IPS-18a (cell line): ENCODE measurements around the gene EIF4G2.
"Not testable (repeated sequence)": the region's sequence is repeated elsewhere in the genome, so short reads cannot be mapped to it uniquely, and the experiment has no call there.

Source experiments
- H3K27ac ChIP-seq: one replicate; pipeline ENCODE4 v1.5.1; 2013; ENCODE audit warnings: low read length
- H3K27me3 ChIP-seq: one replicate; pipeline ENCODE4 v1.6.1; 2013; ENCODE audit warnings: mild to moderate bottlenecking, low read length; ENCODE audit not compliant: control insufficient read depth, insufficient read depth
- H3K36me3 ChIP-seq: one replicate; pipeline ENCODE4 v1.6.1; 2013; ENCODE audit warnings: low read depth, low read length; ENCODE audit not compliant: control insufficient read depth
- H3K4me1 ChIP-seq: one replicate; pipeline ENCODE4 v1.6.1; 2013; ENCODE audit warnings: low read depth, low read length; ENCODE audit not compliant: control insufficient read depth
- H3K4me3 ChIP-seq: one replicate; pipeline ENCODE4 v1.5.1; 2013; ENCODE audit warnings: low read length
- H3K9ac ChIP-seq: one replicate; pipeline ENCODE4 v1.6.1; 2013; ENCODE audit warnings: mild to moderate bottlenecking, low read length, moderate library complexity
- H3K9me3 ChIP-seq: one replicate; pipeline ENCODE4 v1.6.1; 2013; ENCODE audit warnings: low read depth, low read length; ENCODE audit not compliant: control insufficient read depth

The EIF4G2 gene

GRCh38 chr11:10838083-10838482 lies 29.4 kb upstream of the EIF4G2 start:
- no peak overlapping the region for H3K4me3 ChIP-seq
- no peaks in the 10 kb centered on the region for H3K36me3 ChIP-seq
- H3K4me1 ChIP-seq = no peaks in the 10 kb centered on the region
- no peak overlapping the region for H3K27ac ChIP-seq
- no peaks in the 10 kb centered on the region for H3K9me3 ChIP-seq
- no peaks in the 10 kb centered on the region for H3K27me3 ChIP-seq
- H3K9ac ChIP-seq = no peak overlapping the region

GRCh38 chr11:10836884-10837283 lies 28.2 kb upstream of the EIF4G2 start:
- not testable (repeated sequence) for H3K9me3 ChIP-seq, H3K4me1 ChIP-seq, H3K4me3 ChIP-seq, H3K9ac ChIP-seq, H3K27me3 ChIP-seq, H3K36me3 ChIP-seq, H3K27ac ChIP-seq

GRCh38 chr11:10829139-10829538 lies 20.4 kb upstream of the EIF4G2 start:
- H3K4me3 ChIP-seq = no peak overlapping the region
- H3K36me3 ChIP-seq = no peaks in the 10 kb centered on the region
- H3K27ac ChIP-seq = no peak overlapping the region
- no peaks in the 10 kb centered on the region for H3K9me3 ChIP-seq
- H3K9ac ChIP-seq = no peak overlapping the region
- no peaks in the 10 kb centered on the region for H3K4me1 ChIP-seq
- H3K27me3 ChIP-seq = no peaks in the 10 kb centered on the region

- no peak overlapping the region for H3K27ac ChIP-seq
- H3K9ac ChIP-seq = no peak overlapping the region
- H3K4me3 ChIP-seq = no peak overlapping the region
- H3K9me3 ChIP-seq = no peaks in the 10 kb centered on the region
- no peaks in the 10 kb centered on the region for H3K36me3 ChIP-seq
- no peaks in the 10 kb centered on the region for H3K4me1 ChIP-seq
- H3K27me3 ChIP-seq = no peaks in the 10 kb centered on the region
These were observed 19.7 kb upstream of the EIF4G2 start for GRCh38 chr11:10828402-10828801.

- Histone ChIP-seq H3K4me1 (no peaks in the 10 kb centered on the region), H3K36me3 (no peaks in the 10 kb centered on the region), H3K27ac (no peak overlapping the region), H3K9ac (no peak overlapping the region), H3K4me3 (no peak overlapping the region), H3K27me3 (no peaks in the 10 kb centered on the region), H3K9me3 (no peaks in the 10 kb centered on the region)
These were observed 16.2 kb upstream of the EIF4G2 start for GRCh38 chr11:10824888-10825287.

GRCh38 chr11:10823152-10823579 lies 14.4 kb upstream of the EIF4G2 start:
- Histone ChIP-seq H3K9me3 (no peaks in the 10 kb centered on the region), H3K27ac (no peak overlapping the region), H3K4me3 (no peak overlapping the region)

GRCh38 chr11:10822491-10822890 lies 13.8 kb upstream of the EIF4G2 start:
- not testable (repeated sequence) for H3K27ac ChIP-seq, H3K9me3 ChIP-seq, H3K4me3 ChIP-seq, H3K4me1 ChIP-seq, H3K9ac ChIP-seq, H3K36me3 ChIP-seq, H3K27me3 ChIP-seq

More at GRCh38 chr11:10823152-10823579, 14.4 kb upstream of the EIF4G2 start:
- H3K36me3 ChIP-seq = no peaks in the 10 kb centered on the region
- H3K27me3 ChIP-seq = no peaks in the 10 kb centered on the region
- no peaks in the 10 kb centered on the region for H3K4me1 ChIP-seq
- no peak overlapping the region for H3K9ac ChIP-seq

GRCh38 chr11:10818594-10818993 lies 9.9 kb upstream of the EIF4G2 start:
- Histone ChIP-seq H3K9ac (no peak overlapping the region), H3K27ac (no peak overlapping the region), H3K9me3 (no peaks in the 10 kb centered on the region), H3K27me3 (no peaks in the 10 kb centered on the region), H3K36me3 (no peaks in the 10 kb centered on the region), H3K4me1 (no peaks in the 10 kb centered on the region), H3K4me3 (no peak overlapping the region)

- Histone ChIP-seq H3K9ac (no peak overlapping the region), H3K27me3 (no peaks in the 10 kb centered on the region), H3K4me3 (no peak overlapping the region), H3K36me3 (no peaks in the 10 kb centered on the region), H3K9me3 (no peaks in the 10 kb centered on the region), H3K4me1 (peaks cover 8% of the 10 kb centered on the region), H3K27ac (no peak overlapping the region)
These were observed 5.2 kb upstream of the EIF4G2 start for GRCh38 chr11:10813945-10814344.

GRCh38 chr11:10809373-10810160 lies 841 bp upstream of the EIF4G2 start:
- Histone ChIP-seq H3K27ac (peak overlapping the region; percentile 97), H3K9me3 (no peaks in the 10 kb centered on the region), H3K27me3 (no peaks in the 10 kb centered on the region), H3K4me3 (peak overlapping the region; percentile 99), H3K36me3 (peaks cover 31% of the 10 kb centered on the region), H3K9ac (peak overlapping the region; percentile 99), H3K4me1 (peaks cover 13% of the 10 kb centered on the region)

- Histone ChIP-seq H3K9ac (peak overlapping the region; percentile 99), H3K36me3 (peaks cover 45% of the 10 kb centered on the region), H3K9me3 (no peaks in the 10 kb centered on the region), H3K27me3 (no peaks in the 10 kb centered on the region), H3K4me1 (peaks cover 13% of the 10 kb centered on the region), H3K27ac (peak overlapping the region; percentile 98), H3K4me3 (peak overlapping the region; percentile 99)
These were observed 532 bp downstream of the EIF4G2 start for GRCh38 chr11:10808235-10808552.

- Histone ChIP-seq H3K9ac (peak overlapping the region; percentile 99), H3K4me1 (peaks cover 13% of the 10 kb centered on the region)
These were observed 1.1 kb downstream of the EIF4G2 start for GRCh38 chr11:10807493-10808234.

More at GRCh38 chr11:10807493-10808234, 1.1 kb downstream of the EIF4G2 start:
- Histone ChIP-seq H3K36me3 (peaks cover 50% of the 10 kb centered on the region), H3K27ac (peak overlapping the region; percentile 98), H3K9me3 (no peaks in the 10 kb centered on the region), H3K4me3 (peak overlapping the region; percentile 99), H3K27me3 (no peaks in the 10 kb centered on the region)
